Activated T-cell treated with anti-CD3 and anti-CD28 coated beads, Interleukin-2, amount 50 U/mL, for 48 hours (primary cell): Measurements from ENCODE around the gene TCFL5.

ENCODE experiments used
- DNase-seq, 2 experiments: peaks; one replicate each; pipeline ENCODE4 v3.0.0-alpha.2; 2020

TCFL5 gene

GRCh38 chr20:62832212-62832922 is 29.3 kb downstream of the TCFL5 start:
- no peak for DNase-seq

- no peak for DNase-seq
Observed at GRCh38 chr20:62831854-62832211, 29.8 kb downstream of the TCFL5 start.

- no peak for DNase-seq
Observed at GRCh38 chr20:62831361-62831788, 30.2 kb downstream of the TCFL5 start.

GRCh38 chr20:62830821-62831220 is 30.8 kb downstream of the TCFL5 start:
- no peak for DNase-seq

GRCh38 chr20:62830251-62830650 is 31.4 kb downstream of the TCFL5 start:
- DNase-seq = no peak

GRCh38 chr20:62829231-62830230 is 32.1 kb downstream of the TCFL5 start:
- DNase-seq = no peak

- no peak for DNase-seq
Observed at GRCh38 chr20:62828511-62829230, 33.0 kb downstream of the TCFL5 start.

- no peak for DNase-seq
Observed at GRCh38 chr20:62828051-62828450, 33.6 kb downstream of the TCFL5 start.

- no peak for DNase-seq
Observed at GRCh38 chr20:62827311-62828038, 34.1 kb downstream of the TCFL5 start.

GRCh38 chr20:62826646-62827310 is 34.8 kb downstream of the TCFL5 start:
- DNase-seq = no peak

- DNase-seq = no peak
Observed at GRCh38 chr20:62825986-62826645, 35.5 kb downstream of the TCFL5 start.

GRCh38 chr20:62825333-62825985 is 36.2 kb downstream of the TCFL5 start:
- no peak for DNase-seq

GRCh38 chr20:62824476-62825332 is 36.9 kb downstream of the TCFL5 start:
- DNase-seq = no peak

- no peak for DNase-seq
Observed at GRCh38 chr20:62823688-62824475, 37.7 kb downstream of the TCFL5 start.

GRCh38 chr20:62822788-62823651 is 38.6 kb downstream of the TCFL5 start:
- DNase-seq = peak; percentile 74

GRCh38 chr20:62822239-62822787 is 39.3 kb downstream of the TCFL5 start:
- DNase-seq = no peak

- no peak for DNase-seq
Observed at GRCh38 chr20:62821726-62822210, 39.9 kb downstream of the TCFL5 start.
